HG03565 (cell line): Measurements from ENCODE around the gene TNFSF4.
"Not testable (repeated sequence)": the region's sequence is repeated elsewhere in the genome, so short reads cannot be mapped to it uniquely, and the experiment has no call there.

ENCODE experiments used
- ATAC-seq: cut with Tn5 transposase; IDR thresholded peaks from one replicate; pipeline ENCODE4 v1.9.1; 2021; ENCODE audit warnings: mild to moderate bottlenecking, moderate library complexity; ENCODE audit not compliant: unreplicated experiment

The TNFSF4 gene

DNA sequence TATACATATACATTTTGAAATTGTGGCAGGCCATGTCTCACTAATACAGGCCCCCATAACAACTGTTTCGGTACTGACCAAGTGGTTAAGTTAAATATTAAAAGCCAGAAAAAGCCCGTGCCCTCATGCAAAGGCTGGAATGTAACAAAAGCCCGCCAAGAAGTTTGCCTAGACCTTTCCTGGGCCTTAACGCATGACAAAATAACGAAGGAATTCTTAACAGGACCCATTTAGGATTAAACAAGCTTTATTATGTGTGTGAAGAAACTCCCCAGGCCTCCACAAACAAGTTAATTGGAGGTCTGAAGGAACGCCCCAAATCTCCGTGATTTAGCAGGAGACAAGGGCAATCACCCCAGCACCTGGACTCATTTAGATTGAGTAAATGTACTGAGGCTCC lies 42.4 kb downstream of the TNFSF4 start:
- ATAC-seq, result no peak

DNA sequence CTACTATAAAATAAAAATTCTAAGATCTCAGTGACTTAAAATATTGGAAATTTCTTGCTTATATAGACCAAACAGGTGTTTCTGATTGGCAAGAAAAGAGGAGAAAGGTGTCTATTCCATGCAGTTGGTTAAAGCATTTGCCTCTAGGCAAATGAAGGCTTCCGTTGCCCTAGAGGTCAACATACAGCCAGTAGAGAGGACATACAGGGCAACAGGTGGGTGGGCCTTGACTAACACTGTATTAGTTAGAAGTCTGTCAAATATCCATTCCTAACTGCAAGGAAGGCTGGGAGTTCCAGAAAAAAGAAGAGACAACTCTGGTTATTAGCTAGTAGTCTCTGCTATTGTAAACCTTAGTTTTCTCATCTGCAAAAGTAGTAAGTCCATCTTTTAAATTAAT lies 43.0 kb downstream of the TNFSF4 start:
- ATAC-seq, result no peak

DNA sequence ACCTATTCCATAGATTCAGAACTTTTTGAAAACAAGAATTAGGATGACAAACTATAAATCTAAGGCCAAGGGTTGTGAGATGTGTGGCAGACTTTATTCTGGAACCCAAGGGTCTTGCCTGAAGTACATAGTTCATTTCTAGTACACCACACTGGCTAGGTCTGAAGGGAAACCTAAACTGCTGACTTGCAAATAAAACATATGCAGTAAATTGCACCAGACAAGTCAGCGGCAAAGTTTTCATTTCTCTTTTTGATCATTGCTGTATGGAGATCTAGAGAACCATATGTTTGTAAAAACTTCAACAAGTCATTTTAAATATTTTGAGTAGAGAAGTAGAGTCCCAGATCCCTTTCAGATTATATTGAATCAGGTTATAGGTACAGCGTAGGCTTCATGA lies 43.9 kb downstream of the TNFSF4 start:
- no peak for ATAC-seq

DNA sequence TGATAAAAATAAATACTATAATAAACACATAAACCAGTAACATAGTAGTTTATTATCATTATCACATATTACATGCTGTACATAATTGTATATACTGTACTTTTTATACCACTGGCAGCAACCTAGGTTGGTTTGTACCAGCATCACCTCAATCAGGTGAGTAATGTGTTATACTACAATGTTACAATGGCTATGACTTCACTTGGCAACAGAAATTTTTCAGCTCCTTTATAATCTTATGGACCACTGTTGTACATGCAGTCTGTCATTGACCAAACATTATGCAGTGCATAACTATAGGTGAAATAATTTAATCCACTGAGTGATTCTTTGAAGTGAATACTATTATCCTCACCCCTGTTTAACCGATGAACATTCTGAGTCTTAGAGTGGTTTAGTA lies 44.5 kb downstream of the TNFSF4 start:
- no peak for ATAC-seq

DNA sequence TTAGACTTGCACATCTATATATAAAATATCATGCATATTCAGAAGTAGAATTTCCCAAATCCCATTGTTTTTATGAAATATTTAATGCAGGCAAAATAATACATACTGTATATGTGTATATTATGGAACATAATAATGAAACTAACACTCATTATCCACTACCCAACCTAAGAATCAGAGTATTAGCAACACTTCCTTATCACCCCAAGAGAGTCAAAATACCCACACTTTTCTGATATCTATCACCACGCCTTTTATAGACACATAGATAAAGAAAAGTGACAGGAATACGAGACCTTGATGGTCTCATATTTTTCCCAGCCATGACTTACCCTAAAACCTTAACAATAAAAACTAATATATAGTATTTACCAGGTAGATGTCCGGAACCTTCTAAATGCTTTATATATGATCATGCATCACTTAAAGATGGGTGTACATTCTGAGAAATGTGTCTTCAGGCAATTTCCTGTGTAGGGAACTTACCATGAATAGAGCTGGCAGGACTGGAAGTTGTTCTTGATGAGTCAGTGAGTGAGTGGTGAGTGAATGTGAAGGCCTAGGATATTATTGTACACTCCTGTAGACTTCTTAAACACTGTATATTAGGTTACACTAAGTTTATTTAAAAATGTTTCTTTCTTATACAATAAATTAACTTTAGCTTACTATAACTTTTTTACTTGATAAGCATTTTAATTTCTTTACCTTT lies 45.5 kb downstream of the TNFSF4 start:
- no peak for ATAC-seq

GRCh38 chr1:173153964-173154363 lies 53.2 kb downstream of the TNFSF4 start:
- ATAC-seq, result not testable (repeated sequence)

- no peak for ATAC-seq
Observed at GRCh38 chr1:173153503-173153902, 53.6 kb downstream of the TNFSF4 start.

DNA sequence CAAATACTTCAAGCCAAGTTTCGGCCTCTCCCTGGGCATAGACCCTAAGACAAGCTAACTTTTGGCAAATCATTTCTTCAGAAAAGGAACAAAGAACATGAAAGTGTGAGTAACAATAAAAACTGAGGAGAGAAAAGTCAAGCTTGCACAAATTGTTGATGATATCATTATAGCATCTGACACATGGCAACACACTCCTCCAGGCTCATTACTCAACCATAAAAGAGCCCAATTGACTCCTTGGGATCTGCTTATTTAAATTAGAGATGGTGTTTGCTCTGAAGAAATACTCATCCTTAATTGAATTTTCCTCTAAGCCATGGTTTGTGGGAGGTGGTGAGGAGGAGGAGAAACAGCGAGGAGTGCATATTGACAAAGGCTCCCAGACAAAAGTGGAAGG lies 54.5 kb downstream of the TNFSF4 start:
- no peak for ATAC-seq

- no peak for ATAC-seq
Observed at GRCh38 chr1:173150795-173151194, 56.3 kb downstream of the TNFSF4 start.

DNA sequence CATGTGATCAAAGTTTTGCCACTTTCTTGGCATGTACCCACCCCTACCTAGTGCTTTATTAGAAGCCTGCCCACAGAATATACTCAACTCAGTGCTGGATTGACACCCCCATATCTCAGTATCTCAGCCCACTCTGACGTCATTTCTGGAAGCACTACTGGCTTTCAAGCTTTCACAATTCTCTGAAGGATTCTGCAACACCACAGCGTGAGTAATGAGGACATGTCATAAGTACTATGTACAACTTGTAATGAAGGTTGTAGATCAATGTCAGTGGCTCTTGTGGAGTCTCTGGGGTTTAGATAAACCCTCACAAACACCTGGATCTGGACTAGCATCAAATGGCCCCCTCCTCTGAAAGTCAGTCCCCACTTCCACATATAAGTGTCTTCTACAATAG lies 57.2 kb downstream of the TNFSF4 start:
- no peak for ATAC-seq

GRCh38 chr1:173148971-173149370 lies 58.2 kb downstream of the TNFSF4 start:
- ATAC-seq, result no peak

GRCh38 chr1:173148545-173148944 lies 58.6 kb downstream of the TNFSF4 start:
- ATAC-seq, result no peak

DNA sequence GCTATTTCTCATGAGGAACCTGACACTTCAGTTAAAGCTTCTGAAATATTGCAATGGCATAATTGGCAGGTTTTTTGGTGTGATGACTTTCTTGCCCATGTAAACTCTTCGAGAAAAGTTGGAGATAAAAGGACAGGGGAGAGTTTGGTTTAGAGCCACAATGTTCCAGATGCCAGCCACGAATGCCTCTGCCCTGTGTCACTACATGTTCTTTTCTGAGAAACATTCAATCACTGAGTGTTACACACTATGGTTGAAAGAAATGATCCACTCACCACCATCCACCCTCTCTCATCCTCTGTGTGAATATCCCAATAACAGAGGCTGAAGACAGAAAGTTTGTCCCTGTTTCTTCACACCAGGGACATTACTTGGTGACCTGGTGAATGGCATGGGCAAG lies 66.4 kb downstream of the TNFSF4 start:
- no peak for ATAC-seq

- no peak for ATAC-seq
Observed at GRCh38 chr1:173139706-173140105, 67.4 kb downstream of the TNFSF4 start.

DNA sequence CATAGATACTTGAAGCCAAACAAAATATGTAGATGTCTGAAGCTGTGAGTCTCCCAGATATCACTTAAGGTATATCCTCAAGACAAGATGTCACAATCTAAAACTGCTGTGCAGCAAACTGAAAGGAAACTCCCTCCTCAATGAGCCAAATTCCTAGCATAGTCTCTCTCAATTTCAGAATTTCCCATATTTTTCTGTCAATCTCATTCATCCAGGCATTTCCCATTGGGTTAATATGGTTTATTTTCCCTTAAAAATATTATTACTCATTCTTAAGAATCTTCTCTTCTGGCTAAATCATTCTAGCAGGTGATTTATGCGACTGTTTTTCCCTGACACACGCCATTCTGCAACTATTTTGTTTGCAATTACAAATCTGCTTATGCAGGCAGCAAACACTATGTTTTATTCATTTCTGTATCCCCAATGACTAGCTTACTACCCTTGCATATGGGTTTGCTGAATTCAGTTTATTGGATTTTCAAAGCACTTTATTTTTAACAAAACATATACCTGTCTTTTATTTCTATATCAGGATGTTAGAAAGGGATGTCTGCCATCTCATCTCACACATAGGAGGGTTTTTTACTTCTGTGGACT lies 69.9 kb downstream of the TNFSF4 start:
- ATAC-seq, result no peak

DNA sequence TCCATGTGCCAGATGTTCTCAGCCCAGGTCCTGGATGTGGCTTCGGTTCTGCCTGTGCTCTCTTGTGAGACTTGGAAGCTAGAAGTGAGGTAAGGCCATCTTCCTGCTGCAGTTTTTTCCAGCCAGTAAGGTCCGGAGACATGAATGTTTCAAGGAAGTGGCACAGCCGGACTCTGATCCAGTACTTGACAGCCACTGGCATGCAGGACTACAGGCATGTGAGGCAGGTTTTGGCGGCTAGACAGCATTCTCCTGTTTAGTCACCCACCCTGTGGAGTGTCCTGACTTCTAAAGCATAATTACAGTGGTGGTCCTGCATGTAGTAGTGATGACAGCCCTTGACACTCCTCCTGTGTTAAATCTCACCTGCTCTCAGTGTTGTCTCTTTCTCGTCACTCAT lies 72.3 kb downstream of the TNFSF4 start:
- ATAC-seq, result no peak

- no peak for ATAC-seq
Observed at GRCh38 chr1:173134029-173134428, 73.1 kb downstream of the TNFSF4 start.
